NCI-H748 (cell line): ENCODE measurements around the gene AMD1.
"Not testable (repeated sequence)": the region's sequence is repeated elsewhere in the genome, so short reads cannot be mapped to it uniquely, and the experiment has no call there.

Experiments
- DNase-seq: peaks from one replicate; lab custom pipeline; 2025; ENCODE audit not compliant: unreplicated experiment; lab: John Stamatoyannopoulos, UW

The AMD1 gene

GRCh38 chr6:110876806-110877564 is 2.4 kb downstream of the AMD1 start:
- DNase-seq, result peak; percentile 21

GRCh38 chr6:110877569-110877968 is 3.0 kb downstream of the AMD1 start:
- no peak for DNase-seq

GRCh38 chr6:110878751-110879522 is 4.4 kb downstream of the AMD1 start:
- peak; percentile 17 for DNase-seq

- DNase-seq, result no peak
Observed at GRCh38 chr6:110880651-110881050, 6.1 kb downstream of the AMD1 start.

- no peak for DNase-seq
Observed at GRCh38 chr6:110881546-110882273, 7.1 kb downstream of the AMD1 start.

GRCh38 chr6:110882274-110882619 is 7.7 kb downstream of the AMD1 start:
- no peak for DNase-seq

- DNase-seq, result no peak
Observed at GRCh38 chr6:110882824-110883554, 8.4 kb downstream of the AMD1 start.

GRCh38 chr6:110884321-110884720 is 9.7 kb downstream of the AMD1 start:
- DNase-seq, result no peak

GRCh38 chr6:110885526-110885925 is 10.9 kb downstream of the AMD1 start:
- no peak for DNase-seq

GRCh38 chr6:110886555-110887167 is 12.1 kb downstream of the AMD1 start:
- DNase-seq, result no peak

- DNase-seq, result no peak
Observed at GRCh38 chr6:110890288-110890687, 15.7 kb downstream of the AMD1 start.

- DNase-seq, result no peak
Observed at GRCh38 chr6:110895907-110896608, 21.5 kb downstream of the AMD1 start.

- DNase-seq, result no peak
Observed at GRCh38 chr6:110897433-110897832, 22.8 kb downstream of the AMD1 start.

GRCh38 chr6:110898111-110898510 is 23.5 kb downstream of the AMD1 start:
- no peak for DNase-seq

GRCh38 chr6:110900028-110900598 is 25.5 kb downstream of the AMD1 start:
- DNase-seq, result no peak

- DNase-seq, result not testable (repeated sequence)
Observed at GRCh38 chr6:110901601-110902000, 27.0 kb downstream of the AMD1 start.

- no peak for DNase-seq
Observed at GRCh38 chr6:110902091-110902490, 27.5 kb downstream of the AMD1 start.

GRCh38 chr6:110906273-110906672 is 31.7 kb downstream of the AMD1 start:
- not testable (repeated sequence) for DNase-seq

- DNase-seq, result no peak
Observed at GRCh38 chr6:110930781-110931180, 56.2 kb downstream of the AMD1 start.

- DNase-seq, result no peak
Observed at GRCh38 chr6:110933912-110934311, 59.3 kb downstream of the AMD1 start.
